Glutamatergic neuron (in vitro differentiated cells): ENCODE data around the gene PTPRG. TPM values are rescaled to one million over a fixed set of nuclear protein-coding genes. Genes with fewer than 3 reads are reported as not detected.

Experiments
- DNase-seq: peaks from one replicate; pipeline ENCODE4 v3.0.0; 2022
- H3K27ac Mint-ChIP-seq: one replicate; pipeline ENCODE4 v1.8.0; 2020; ENCODE audit warnings: mild to moderate bottlenecking, mixed read lengths, inconsistent platforms; ENCODE audit not compliant: unreplicated experiment
- H3K27me3 Mint-ChIP-seq: one replicate; pipeline ENCODE4 v1.8.0; 2020; ENCODE audit warnings: mild to moderate bottlenecking, moderate library complexity, mixed read lengths, inconsistent platforms; ENCODE audit not compliant: unreplicated experiment
- H3K36me3 Mint-ChIP-seq: one replicate; pipeline ENCODE4 v1.8.0; 2020; ENCODE audit warnings: mild to moderate bottlenecking, mixed read lengths, inconsistent platforms; ENCODE audit not compliant: unreplicated experiment
- H3K4me1 Mint-ChIP-seq: one replicate; pipeline ENCODE4 v1.8.0; 2020; ENCODE audit warnings: mild to moderate bottlenecking, low read depth, mixed read lengths, inconsistent platforms; ENCODE audit not compliant: unreplicated experiment
- H3K4me3 Mint-ChIP-seq: one replicate; pipeline ENCODE4 v1.8.0; 2020; ENCODE audit warnings: mild to moderate bottlenecking, mixed read lengths, inconsistent platforms; ENCODE audit not compliant: unreplicated experiment
- H3K9me3 Mint-ChIP-seq: one replicate; pipeline ENCODE4 v1.8.0; 2020; ENCODE audit warnings: mild to moderate bottlenecking, moderate library complexity, mixed read lengths, inconsistent platforms; ENCODE audit not compliant: unreplicated experiment
- CTCF ChIP-seq: fragments of 200-600 bp; sonication (generic); IDR thresholded peaks from one replicate; pipeline ENCODE4 v1.5.0; 2021; ENCODE audit not compliant: partially characterized antibody, unreplicated experiment
- total RNA-seq: library from RNA; stranded (reverse); fragmentation: NEBNext Ultra II Directional; extraction: Animal tissue kit (Norgen Biotek cat#: 25700); gene quantifications from one replicate; pipeline ENCODE4 v1.2.1, GENCODE V29; 2021; ENCODE audit not compliant: unreplicated experiment

The PTPRG gene
- total RNA-seq, 1 donor from 2014 or later, result 52.1 TPM

- DNase-seq, result no peak
- H3K27me3 Mint-ChIP-seq, result no peaks in the 10 kb centered on the region
- TF ChIP-seq CTCF, result no peak
- H3K27ac Mint-ChIP-seq, result no peak overlapping the region
- H3K36me3 Mint-ChIP-seq, result no peaks in the 10 kb centered on the region
- no peaks in the 10 kb centered on the region for H3K4me1 Mint-ChIP-seq
- no peak overlapping the region for H3K4me3 Mint-ChIP-seq
- H3K9me3 Mint-ChIP-seq, result no peaks in the 10 kb centered on the region
Observed at GRCh38 chr3:61627768-61628185, 66.4 kb downstream of the PTPRG start.

GRCh38 chr3:61628636-61629035, 67.3 kb downstream of the PTPRG start:
- H3K27ac Mint-ChIP-seq, result no peak overlapping the region
- no peaks in the 10 kb centered on the region for H3K4me1 Mint-ChIP-seq
- DNase-seq, result no peak

GRCh38 chr3:61629442-61629841, 68.1 kb downstream of the PTPRG start:
- H3K36me3 Mint-ChIP-seq, result no peaks in the 10 kb centered on the region
- H3K4me3 Mint-ChIP-seq, result no peak overlapping the region
- TF ChIP-seq CTCF, result no peak
- no peak for DNase-seq
- no peaks in the 10 kb centered on the region for H3K27me3 Mint-ChIP-seq
- no peaks in the 10 kb centered on the region for H3K4me1 Mint-ChIP-seq
- no peaks in the 10 kb centered on the region for H3K9me3 Mint-ChIP-seq
- H3K27ac Mint-ChIP-seq, result no peak overlapping the region

More at GRCh38 chr3:61628636-61629035, 67.3 kb downstream of the PTPRG start:
- Mint-ChIP-seq H3K27me3 (no peaks in the 10 kb centered on the region), H3K9me3 (no peaks in the 10 kb centered on the region), H3K36me3 (no peaks in the 10 kb centered on the region), H3K4me3 (no peak overlapping the region)
- no peak for TF ChIP-seq CTCF

GRCh38 chr3:61631108-61631769, 69.9 kb downstream of the PTPRG start:
- no peaks in the 10 kb centered on the region for H3K4me1 Mint-ChIP-seq
- H3K27me3 Mint-ChIP-seq, result no peaks in the 10 kb centered on the region
- no peaks in the 10 kb centered on the region for H3K9me3 Mint-ChIP-seq
- H3K27ac Mint-ChIP-seq, result no peak overlapping the region
- no peaks in the 10 kb centered on the region for H3K36me3 Mint-ChIP-seq
- DNase-seq, result no peak
- no peak overlapping the region for H3K4me3 Mint-ChIP-seq
- no peak for TF ChIP-seq CTCF

- no peaks in the 10 kb centered on the region for H3K36me3 Mint-ChIP-seq
- no peaks in the 10 kb centered on the region for H3K9me3 Mint-ChIP-seq
- H3K27me3 Mint-ChIP-seq, result no peaks in the 10 kb centered on the region
- no peak overlapping the region for H3K4me3 Mint-ChIP-seq
- no peaks in the 10 kb centered on the region for H3K4me1 Mint-ChIP-seq
- DNase-seq, result no peak
- no peak overlapping the region for H3K27ac Mint-ChIP-seq
- no peak for TF ChIP-seq CTCF
Observed at GRCh38 chr3:61632568-61633175, 71.3 kb downstream of the PTPRG start.
